Colonic mucosa (tissue), 4 donors: ENCODE measurements around the gene MDK. TPM values are rescaled to one million over a fixed set of nuclear protein-coding genes. Genes with fewer than 3 reads are reported as not detected.

ENCODE experiments used
- DNase-seq: peaks from one replicate; pipeline ENCODE4 v3.0.0-alpha.2; 2020
- H3K27ac ChIP-seq: fragments of 200-600 bp; one replicate; pipeline ENCODE4 v1.8.0; 2021
- H3K27me3 ChIP-seq: fragments of 200-600 bp; one replicate; pipeline ENCODE4 v1.8.0; 2021
- H3K36me3 ChIP-seq: fragments of 200-600 bp; one replicate; pipeline ENCODE4 v1.8.0; 2021
- H3K4me1 ChIP-seq: fragments of 200-600 bp; one replicate; pipeline ENCODE4 v1.8.0; 2021; ENCODE audit warnings: mild to moderate bottlenecking
- H3K4me3 ChIP-seq: fragments of 200-600 bp; one replicate; pipeline ENCODE4 v1.8.0; 2021
- H3K9ac ChIP-seq, 2 donors: one replicate each; pipeline ENCODE4 v1.7.0; 2013; ENCODE audit warnings: control low read depth in 2 of 2, low read depth in 2 of 2, low read length in 2 of 2
- H3K9me3 ChIP-seq: fragments of 200-600 bp; one replicate; pipeline ENCODE4 v1.8.0; 2021
- intact Hi-C: fragments of 100-400 bp; cut with DNase I; formaldehyde crosslinking; loops from one replicate; pipeline ENCODE4 v1.14.1; 2022
- total RNA-seq, 2 donors: library from RNA; stranded (reverse); fragmentation: NEBNext Ultra II Directional in 1 of 2; extraction: Animal tissue kit (Norgen Biotek cat#: 25700) in 1 of 2; gene quantifications; one replicate each; pipeline ENCODE4 v1.2.1, GENCODE V29; 2021
- TF ChIP-seq, protein P1 (sequence below): fragments of 200-600 bp; IDR thresholded peaks from one replicate; pipeline ENCODE4 v1.8.0; 2022; ENCODE audit warnings: antibody characterized with exemption, mild to moderate bottlenecking
- donor health status: healthy.
- donor health status: DM: no; HTN: no; CAD: no.
- donor health status: DM: no; HTN: no; CAD: no.

Gene MDK
- total RNA-seq, 2 donors from 2014 or later = 80.4 to 98.9 TPM

DNA sequence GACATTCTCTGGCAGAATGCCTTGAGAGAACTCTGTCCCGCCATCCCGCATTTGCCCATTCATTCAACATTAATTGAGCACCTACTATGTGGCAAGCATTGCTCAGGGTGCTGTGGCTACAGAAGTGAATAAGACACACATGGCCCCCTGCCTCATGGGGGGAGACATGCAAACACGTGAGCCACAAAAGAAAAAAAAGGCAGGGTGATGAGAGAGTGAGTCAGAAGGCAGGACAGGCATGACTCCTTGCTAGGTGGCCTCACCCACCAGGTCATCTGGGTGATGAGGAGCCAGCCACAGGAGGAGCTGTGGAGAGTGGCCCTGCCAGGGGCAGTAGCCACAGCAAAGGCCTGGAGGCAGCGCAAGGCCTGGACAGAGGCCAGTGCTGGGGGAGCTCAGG is 5.2 kb downstream of the MDK start:
- DNase-seq = no peak
- Histone ChIP-seq H3K4me1 (peaks cover 32% of the 10 kb centered on the region), H3K36me3 (no peaks in the 10 kb centered on the region), H3K27ac (no peak overlapping the region), H3K9me3 (no peaks in the 10 kb centered on the region), H3K4me3 (no peak overlapping the region), H3K9ac (no peak overlapping the region), H3K27me3 (peaks cover 55% of the 10 kb centered on the region)
- intact Hi-C loops = loop anchor here (5.0 kb wide), 1 partner anchor 236 kb away; no protein-coding TSS in a partner anchor
- TF ChIP-seq, protein P1, sequence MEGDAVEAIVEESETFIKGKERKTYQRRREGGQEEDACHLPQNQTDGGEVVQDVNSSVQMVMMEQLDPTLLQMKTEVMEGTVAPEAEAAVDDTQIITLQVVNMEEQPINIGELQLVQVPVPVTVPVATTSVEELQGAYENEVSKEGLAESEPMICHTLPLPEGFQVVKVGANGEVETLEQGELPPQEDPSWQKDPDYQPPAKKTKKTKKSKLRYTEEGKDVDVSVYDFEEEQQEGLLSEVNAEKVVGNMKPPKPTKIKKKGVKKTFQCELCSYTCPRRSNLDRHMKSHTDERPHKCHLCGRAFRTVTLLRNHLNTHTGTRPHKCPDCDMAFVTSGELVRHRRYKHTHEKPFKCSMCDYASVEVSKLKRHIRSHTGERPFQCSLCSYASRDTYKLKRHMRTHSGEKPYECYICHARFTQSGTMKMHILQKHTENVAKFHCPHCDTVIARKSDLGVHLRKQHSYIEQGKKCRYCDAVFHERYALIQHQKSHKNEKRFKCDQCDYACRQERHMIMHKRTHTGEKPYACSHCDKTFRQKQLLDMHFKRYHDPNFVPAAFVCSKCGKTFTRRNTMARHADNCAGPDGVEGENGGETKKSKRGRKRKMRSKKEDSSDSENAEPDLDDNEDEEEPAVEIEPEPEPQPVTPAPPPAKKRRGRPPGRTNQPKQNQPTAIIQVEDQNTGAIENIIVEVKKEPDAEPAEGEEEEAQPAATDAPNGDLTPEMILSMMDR = no peak

DNA sequence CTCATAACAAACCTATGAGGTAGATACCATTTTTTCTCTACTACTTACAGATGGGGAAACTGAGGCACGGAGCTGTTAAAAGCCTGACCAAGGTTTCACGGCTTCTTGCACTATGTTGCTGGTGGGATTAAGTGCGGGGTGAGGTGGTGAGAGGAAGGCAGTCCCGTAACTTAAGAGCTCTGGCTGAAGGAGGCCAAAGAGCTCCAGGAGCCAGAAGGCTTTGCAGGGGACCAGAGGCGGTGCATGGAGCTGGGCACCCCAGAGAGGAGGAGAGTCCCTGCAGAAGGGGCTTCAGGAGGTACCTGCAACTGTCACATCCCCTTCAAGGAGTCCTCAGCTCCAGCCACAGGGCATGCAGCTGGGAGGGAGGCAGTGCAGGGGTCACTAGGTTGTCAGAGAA is 6.0 kb downstream of the MDK start:
- intact Hi-C loops = loop anchor here (5.0 kb wide), 1 partner anchor 235 kb away; no protein-coding TSS in a partner anchor
- Histone ChIP-seq H3K4me3 (no peak overlapping the region), H3K36me3 (no peaks in the 10 kb centered on the region), H3K27me3 (peaks cover 55% of the 10 kb centered on the region), H3K9ac (no peak overlapping the region), H3K9me3 (no peaks in the 10 kb centered on the region), H3K4me1 (peaks cover 26% of the 10 kb centered on the region), H3K27ac (no peak overlapping the region)
- no peak for DNase-seq
- TF ChIP-seq, protein P1 = no peak

- Histone ChIP-seq H3K4me1 (peaks cover 20% of the 10 kb centered on the region), H3K4me3 (no peak overlapping the region), H3K9me3 (no peaks in the 10 kb centered on the region), H3K9ac (no peak overlapping the region), H3K27ac (no peak overlapping the region), H3K36me3 (no peaks in the 10 kb centered on the region), H3K27me3 (peaks cover 59% of the 10 kb centered on the region)
- intact Hi-C loops = loop anchor here (5.0 kb wide), 1 partner anchor 234 kb away; no protein-coding TSS in a partner anchor
- no peak for DNase-seq
- TF ChIP-seq, protein P1 = no peak
These were observed 6.6 kb downstream of the MDK start for GRCh38 chr11:46387919-46388618.

GRCh38 chr11:46388619-46389449 is 7.4 kb downstream of the MDK start:
- H3K27me3 ChIP-seq = peaks cover 59% of the 10 kb centered on the region
- H3K4me1 ChIP-seq = peaks cover 16% of the 10 kb centered on the region
- H3K4me3 ChIP-seq = no peak overlapping the region
- DNase-seq = no peak
- intact Hi-C loops = loop anchor here (5.0 kb wide), 1 partner anchor 233 kb away; no protein-coding TSS in a partner anchor
- no peaks in the 10 kb centered on the region for H3K9me3 ChIP-seq
- TF ChIP-seq, protein P1 = no peak
- H3K9ac ChIP-seq = no peak overlapping the region
- no peaks in the 10 kb centered on the region for H3K36me3 ChIP-seq
- H3K27ac ChIP-seq = no peak overlapping the region

DNA sequence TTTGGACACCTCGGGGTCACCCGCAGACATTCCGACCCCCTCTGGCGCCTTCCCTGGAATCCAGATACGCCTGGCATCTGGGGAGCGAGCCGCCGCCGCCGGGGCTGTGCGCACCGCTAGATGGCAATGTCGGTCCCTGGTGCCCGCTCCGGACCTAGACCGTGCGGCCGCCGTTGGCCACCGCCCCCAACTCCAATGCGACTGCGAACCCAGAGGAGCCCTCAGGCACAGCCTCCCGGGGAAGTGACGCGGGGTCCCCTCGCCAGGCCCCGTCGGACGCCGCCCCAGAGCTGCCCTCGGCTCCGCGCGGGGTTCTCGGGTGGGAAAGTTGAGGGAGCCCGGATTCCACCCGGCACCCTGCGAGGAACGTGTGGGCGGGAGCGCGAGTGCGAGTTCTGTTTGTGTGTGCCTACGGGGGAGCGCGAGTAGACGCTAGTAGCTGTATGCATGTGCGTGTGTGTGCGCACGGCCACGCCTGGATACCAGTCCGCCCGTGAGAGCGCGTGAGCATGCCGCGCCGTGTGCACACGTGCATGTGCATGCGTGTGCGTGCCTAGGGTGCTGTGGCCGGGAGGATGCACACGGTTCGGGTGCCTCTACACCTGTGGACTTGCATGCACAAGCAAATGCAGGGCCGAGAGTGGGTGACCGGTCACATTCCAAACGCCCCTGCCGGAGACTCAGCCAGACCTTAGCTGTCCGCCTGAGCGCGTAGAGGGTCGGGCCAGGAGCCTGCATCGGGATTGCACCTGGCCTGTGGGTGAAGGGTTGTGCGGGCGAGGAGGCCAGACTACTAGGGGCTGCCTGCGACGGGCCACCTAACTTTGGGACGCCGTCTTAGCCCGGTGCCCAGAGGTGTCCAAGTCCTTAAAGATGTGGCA is 8.2 kb downstream of the MDK start:
- Histone ChIP-seq H3K27ac (no peak overlapping the region), H3K9ac (peak overlapping the region in 1 of 2 donors; percentile 18), H3K36me3 (no peaks in the 10 kb centered on the region), H3K27me3 (peaks cover 59% of the 10 kb centered on the region), H3K4me3 (peak overlapping the region; percentile 38), H3K4me1 (peaks cover 16% of the 10 kb centered on the region), H3K9me3 (no peaks in the 10 kb centered on the region)
- intact Hi-C loops = loop anchor here (5.0 kb wide), 1 partner anchor 233 kb away; no protein-coding TSS in a partner anchor
- DNase-seq = peak; percentile 77
- TF ChIP-seq, protein P1 = peak; percentile 72
